GM23338 (cell line): ENCODE results near the gene WWOX. TPM values are rescaled to one million over a fixed set of nuclear protein-coding genes. Genes with fewer than 3 reads are reported as not detected.

Experiments
- ATAC-seq: fragments of 200-7000 bp; cut with Tn5 transposase; 3 replicates; pipeline ENCODE4 v1.9.1; 2020
- DNase-seq: peaks from one replicate; pipeline ENCODE4 v3.0.0-alpha.2; 2015; ENCODE audit warnings: low spot score
- H2AFZ ChIP-seq: fragments of 200-600 bp; sonication (generic); 2 replicates; pipeline ENCODE4 v1.8.0; 2016; ENCODE audit warnings: antibody characterized with exemption, mild to moderate bottlenecking, moderate library complexity
- H3F3A ChIP-seq: fragments of 200-600 bp; sonication (generic); replicated peaks from 2 replicates; pipeline ENCODE4 v1.8.0; 2017; ENCODE audit warnings: antibody characterized with exemption, mixed run types, low read depth
- H3K27ac ChIP-seq: fragments of 200-600 bp; sonication (generic); 2 replicates; pipeline ENCODE4 v1.6.1; 2016; ENCODE audit warnings: low read depth
- H3K27me3 ChIP-seq: fragments of 200-600 bp; sonication (generic); 2 replicates; pipeline ENCODE4 v1.8.0; 2016; ENCODE audit warnings: mild to moderate bottlenecking, mixed run types, moderate library complexity; ENCODE audit not compliant: insufficient read depth
- H3K36me3 ChIP-seq: fragments of 200-600 bp; sonication (generic); 2 replicates; pipeline ENCODE4 v1.8.0; 2016; ENCODE audit warnings: mild to moderate bottlenecking; ENCODE audit not compliant: insufficient read depth
- H3K4me1 ChIP-seq: fragments of 200-600 bp; sonication (generic); 2 replicates; pipeline ENCODE4 v1.8.0; 2016; ENCODE audit warnings: mild to moderate bottlenecking, moderate library complexity; ENCODE audit not compliant: insufficient read depth
- H3K4me2 ChIP-seq: fragments of 200-600 bp; sonication (generic); 2 replicates; pipeline ENCODE4 v1.7.1; 2017; ENCODE audit warnings: mixed run types
- H3K4me3 ChIP-seq: fragments of 200-600 bp; sonication (generic); 2 replicates; pipeline ENCODE4 v1.6.1; 2016; ENCODE audit warnings: mixed run types
- H3K79me2 ChIP-seq: fragments of 200-600 bp; sonication (generic); replicated peaks from 2 replicates; pipeline ENCODE4 v1.8.0; 2017; ENCODE audit warnings: mild to moderate bottlenecking; ENCODE audit not compliant: insufficient read depth
- H3K9me2 ChIP-seq: fragments of 200-600 bp; sonication (generic); 2 replicates; pipeline ENCODE4 v1.8.0; 2017; ENCODE audit not compliant: insufficient read depth
- H4K20me1 ChIP-seq: fragments of 200-600 bp; sonication (generic); replicated peaks from 2 replicates; pipeline ENCODE4 v1.8.0; 2017; ENCODE audit warnings: mild to moderate bottlenecking; ENCODE audit not compliant: insufficient read depth
- H3K27ac Mint-ChIP-seq: 2 replicates; pipeline ENCODE4 v1.8.0; 2020; ENCODE audit warnings: inconsistent platforms, mild to moderate bottlenecking, moderate library complexity, mixed read lengths
- H3K27me3 Mint-ChIP-seq: 3 replicates; pipeline ENCODE4 v1.8.0; 2022; ENCODE audit warnings: low read depth, mild to moderate bottlenecking, moderate library complexity, mixed read lengths, inconsistent platforms; ENCODE audit not compliant: insufficient read depth, poor library complexity
- H3K36me3 Mint-ChIP-seq: 3 replicates; pipeline ENCODE4 v1.8.0; 2021; ENCODE audit warnings: low read depth, mild to moderate bottlenecking, inconsistent platforms, moderate library complexity, mixed read lengths
- H3K4me1 Mint-ChIP-seq: 3 replicates; pipeline ENCODE4 v1.8.0; 2020; ENCODE audit warnings: mild to moderate bottlenecking, inconsistent platforms, mixed read lengths
- H3K4me3 Mint-ChIP-seq: 3 replicates; pipeline ENCODE4 v1.8.0; 2021; ENCODE audit warnings: moderate library complexity, mild to moderate bottlenecking, inconsistent platforms, mixed read lengths
- H3K9me3 Mint-ChIP-seq: 3 replicates; pipeline ENCODE4 v1.8.0; 2020; ENCODE audit warnings: moderate library complexity, mild to moderate bottlenecking, inconsistent platforms, mixed read lengths
- CREB1 ChIP-seq: fragments of 250-450 bp; sonication (Bioruptor Pico); IDR thresholded peaks from 2 replicates; pipeline ENCODE4 v1.5.0; 2020; ENCODE audit warnings: low read depth, mild to moderate bottlenecking, moderate library complexity
- ETS1 ChIP-seq: IDR thresholded peaks from 2 replicates; pipeline ENCODE4 v1.6.1; 2016; ENCODE audit warnings: antibody characterized with exemption
- EZH2 ChIP-seq: fragments of 200-600 bp; sonication (generic); IDR thresholded peaks from one replicate; pipeline ENCODE4 v1.8.0; 2017; ENCODE audit warnings: antibody characterized with exemption, mild to moderate bottlenecking, low read depth; ENCODE audit not compliant: unreplicated experiment
- EZH2phosphoT487 ChIP-seq: fragments of 200-600 bp; sonication (generic); IDR thresholded peaks from one replicate; pipeline ENCODE4 v1.8.1; 2018; ENCODE audit warnings: antibody characterized with exemption; ENCODE audit not compliant: unreplicated experiment
- JUNB ChIP-seq: IDR thresholded peaks from one replicate; pipeline ENCODE4 v1.6.1; 2016; ENCODE audit warnings: antibody characterized with exemption; ENCODE audit not compliant: unreplicated experiment
- NANOG ChIP-seq: IDR thresholded peaks from 2 replicates; pipeline ENCODE4 v1.6.1; 2016; ENCODE audit warnings: antibody characterized with exemption, borderline replicate concordance
- POLR2AphosphoS5 ChIP-seq: IDR thresholded peaks from 2 replicates; pipeline ENCODE4 v1.6.1; 2016; ENCODE audit warnings: antibody characterized with exemption, low read depth
- REST ChIP-seq: IDR thresholded peaks from one replicate; pipeline ENCODE4 v1.6.1; 2018; ENCODE audit warnings: antibody characterized with exemption; ENCODE audit not compliant: unreplicated experiment
- STAT1 ChIP-seq: IDR thresholded peaks from one replicate; pipeline ENCODE4 v1.6.1; 2016; ENCODE audit warnings: antibody characterized with exemption; ENCODE audit not compliant: unreplicated experiment
- ZNF114 ChIP-seq: fragments of 250-450 bp; sonication (Bioruptor Pico); IDR thresholded peaks from 2 replicates; pipeline ENCODE4 v1.5.0; 2020; ENCODE audit warnings: mild to moderate bottlenecking, moderate library complexity
- ZNF331 ChIP-seq: fragments of 250-450 bp; sonication (Bioruptor Pico); IDR thresholded peaks from 2 replicates; pipeline ENCODE4 v1.5.0; 2020; ENCODE audit warnings: low read depth, mild to moderate bottlenecking, moderate library complexity
- ZNF462 ChIP-seq: fragments of 250-450 bp; sonication (Bioruptor Pico); IDR thresholded peaks from 2 replicates; pipeline ENCODE4 v1.5.0; 2020; ENCODE audit warnings: mild to moderate bottlenecking, moderate library complexity
- polyA plus RNA-seq: library from polyadenylated mRNA; unstranded; fragments of >200 nt; fragmentation: Nextera tagmentation; extraction: Ambion mirVana; gene quantifications from 2 replicates; pipeline ENCODE4 v1.2.1, GENCODE V29; 2016
- total RNA-seq: library from RNA; depleted of rRNA; stranded (reverse); fragments of >200 nt; shearing (Covaris generic); gene quantifications from 2 replicates; pipeline ENCODE4 v1.2.3, GENCODE V29; 2014
- TF ChIP-seq, protein P1 (sequence below), 2 experiments: fragments of 200-600 bp in 1 of 2; sonication (generic) in 1 of 2; conservative IDR thresholded peaks; 2 replicates each; pipeline versions ENCODE4 v1.5.1 to v1.6.1; 2016 to 2017; ENCODE audit warnings: antibody characterized with exemption in 2 of 2, low read depth in 2 of 2, mild to moderate bottlenecking in 2 of 2, moderate library complexity in 1 of 2

WWOX gene
- total and polyA plus RNA-seq, 2 experiments from 2014 or later: 10.0 to 19.3 TPM

- TF ChIP-seq EZH2 (no peak), ZNF331 (no peak), REST (no peak), ETS1 (no peak), ZNF462 (CRISPR knock-in tag) (no peak), NANOG (no peak), ZNF114 (CRISPR knock-in tag) (no peak), STAT1 (no peak), POLR2AphosphoS5 (no peak), JUNB (no peak), EZH2phosphoT487 (no peak), CREB1 (CRISPR knock-in tag) (no peak)
- TF ChIP-seq, protein P1, sequence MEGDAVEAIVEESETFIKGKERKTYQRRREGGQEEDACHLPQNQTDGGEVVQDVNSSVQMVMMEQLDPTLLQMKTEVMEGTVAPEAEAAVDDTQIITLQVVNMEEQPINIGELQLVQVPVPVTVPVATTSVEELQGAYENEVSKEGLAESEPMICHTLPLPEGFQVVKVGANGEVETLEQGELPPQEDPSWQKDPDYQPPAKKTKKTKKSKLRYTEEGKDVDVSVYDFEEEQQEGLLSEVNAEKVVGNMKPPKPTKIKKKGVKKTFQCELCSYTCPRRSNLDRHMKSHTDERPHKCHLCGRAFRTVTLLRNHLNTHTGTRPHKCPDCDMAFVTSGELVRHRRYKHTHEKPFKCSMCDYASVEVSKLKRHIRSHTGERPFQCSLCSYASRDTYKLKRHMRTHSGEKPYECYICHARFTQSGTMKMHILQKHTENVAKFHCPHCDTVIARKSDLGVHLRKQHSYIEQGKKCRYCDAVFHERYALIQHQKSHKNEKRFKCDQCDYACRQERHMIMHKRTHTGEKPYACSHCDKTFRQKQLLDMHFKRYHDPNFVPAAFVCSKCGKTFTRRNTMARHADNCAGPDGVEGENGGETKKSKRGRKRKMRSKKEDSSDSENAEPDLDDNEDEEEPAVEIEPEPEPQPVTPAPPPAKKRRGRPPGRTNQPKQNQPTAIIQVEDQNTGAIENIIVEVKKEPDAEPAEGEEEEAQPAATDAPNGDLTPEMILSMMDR (conservative IDR thresholded peaks at IDR 0.05; ENCODE audit: low read depth in 2 of 2): no peak
- ATAC-seq: no peak
- Mint-ChIP-seq H3K4me1 (no peaks in the 10 kb centered on the region), H3K27ac (no peak overlapping the region), H3K27me3 (no peaks in the 10 kb centered on the region), H3K36me3 (no peaks in the 10 kb centered on the region), H3K4me3 (no peak overlapping the region), H3K9me3 (no peaks in the 10 kb centered on the region)
- H4K20me1 ChIP-seq: no peaks in the 10 kb centered on the region
- H3K79me2 ChIP-seq: no peaks in the 10 kb centered on the region
- H3K4me1 ChIP-seq: no peaks in the 10 kb centered on the region
- H3K27ac ChIP-seq: no peak overlapping the region
- no peak overlapping the region for H3K4me2 ChIP-seq
- no peaks in the 10 kb centered on the region for H3F3A ChIP-seq
- H3K36me3 ChIP-seq: no peaks in the 10 kb centered on the region
- no peak overlapping the region for H2AFZ ChIP-seq
- no peak overlapping the region for H3K4me3 ChIP-seq
- DNase-seq: no peak
- 0 out of 2 replicates have a peak, but pooled peaks cover 6% of the 10 kb centered on the region for H3K9me2 ChIP-seq
- no peaks in the 10 kb centered on the region for H3K27me3 ChIP-seq
These were observed 328.7 kb downstream of the WWOX start for GRCh38 chr16:78428193-78428592.
